Effector memory CD4-positive, alpha-beta T cell (primary cell): ENCODE data around the gene RORC.

Experiments
- DNase-seq, 3 donors: peaks; one replicate each; pipeline ENCODE4 v3.0.0-alpha.2; 2020
- H3K27ac ChIP-seq: 2 replicates; pipeline ENCODE4 v1.7.0; 2013; ENCODE audit warnings: mild to moderate bottlenecking, low read length, moderate library complexity; ENCODE audit not compliant: insufficient read depth, poor library complexity, severe bottlenecking
- H3K27me3 ChIP-seq: replicated peaks from 2 replicates; pipeline ENCODE4 v1.7.0; 2013; ENCODE audit warnings: mild to moderate bottlenecking, low read length; ENCODE audit not compliant: insufficient read depth, control insufficient read depth, poor library complexity, severe bottlenecking
- H3K36me3 ChIP-seq: 2 replicates; pipeline ENCODE4 v1.7.0; 2013; ENCODE audit warnings: mild to moderate bottlenecking, low read length, moderate library complexity; ENCODE audit not compliant: control insufficient read depth, insufficient read depth
- H3K4me1 ChIP-seq: 2 replicates; pipeline ENCODE4 v1.7.0; 2013; ENCODE audit warnings: low read length, mild to moderate bottlenecking; ENCODE audit not compliant: control insufficient read depth, insufficient read depth, poor library complexity, severe bottlenecking
- H3K4me3 ChIP-seq: 2 replicates; pipeline ENCODE4 v1.7.0; 2013; ENCODE audit warnings: low read length, low read depth, mild to moderate bottlenecking; ENCODE audit not compliant: insufficient read depth, poor library complexity, severe bottlenecking
- H3K9me3 ChIP-seq: 2 replicates; pipeline ENCODE4 v1.7.0; 2013; ENCODE audit warnings: mild to moderate bottlenecking, low read length, moderate library complexity; ENCODE audit not compliant: control insufficient read depth

Gene RORC

DNA sequence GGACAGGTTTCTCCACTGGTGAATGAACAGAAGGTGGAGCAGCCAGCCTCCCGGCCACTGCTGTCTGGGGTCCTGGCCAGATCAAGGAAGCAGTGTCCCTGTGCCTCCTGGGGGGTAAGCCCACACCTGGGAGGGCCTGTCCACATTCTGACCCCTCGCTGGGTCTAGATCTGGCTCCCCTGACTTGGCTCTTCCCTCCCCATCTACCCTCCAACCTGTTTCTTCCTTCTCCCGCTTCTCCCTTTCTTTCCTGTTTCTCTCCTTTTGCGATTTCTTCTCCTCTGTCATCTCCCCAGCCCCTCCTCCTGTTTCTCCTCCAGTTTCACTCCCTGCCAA, 378 bp downstream of the RORC start:
- peaks cover 87% of the 10 kb centered on the region for H3K4me1 ChIP-seq

DNA sequence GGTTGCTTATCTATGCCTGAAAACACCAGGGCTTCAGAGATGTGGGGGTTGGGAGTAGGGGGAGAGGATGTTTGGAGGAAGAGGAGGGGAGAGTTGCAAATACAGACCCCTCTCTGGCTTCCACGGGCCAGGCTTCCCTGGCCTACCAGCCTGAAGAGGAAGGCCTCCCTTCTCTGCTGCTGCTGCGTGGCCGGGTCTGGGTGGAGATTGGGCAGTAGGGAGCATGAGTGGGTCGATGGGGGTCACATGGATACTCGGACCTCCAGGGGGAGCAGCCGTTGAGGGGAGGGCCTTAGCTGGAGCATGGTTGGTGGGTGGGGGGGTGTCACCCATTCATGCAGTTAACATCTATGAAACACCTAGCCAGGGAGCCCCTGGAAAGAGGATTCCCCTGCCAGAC, 1.5 kb downstream of the RORC start:
- Histone ChIP-seq H3K4me3 (peak overlapping the region; percentile 20), H3K36me3 (no peaks in the 10 kb centered on the region), H3K9me3 (no peaks in the 10 kb centered on the region), H3K27ac (peak overlapping the region; percentile 66), H3K27me3 (no peaks in the 10 kb centered on the region), H3K4me1 (peaks cover 85% of the 10 kb centered on the region)
- no peak for DNase-seq

More for the DNA sequence above, 378 bp downstream of the RORC start:
- H3K4me3 ChIP-seq, result peak overlapping the region; percentile 47
- no peaks in the 10 kb centered on the region for H3K27me3 ChIP-seq
- H3K9me3 ChIP-seq, result no peaks in the 10 kb centered on the region
- peak overlapping the region; percentile 66 for H3K27ac ChIP-seq
- H3K36me3 ChIP-seq, result no peaks in the 10 kb centered on the region
- DNase-seq, result no peak

DNA sequence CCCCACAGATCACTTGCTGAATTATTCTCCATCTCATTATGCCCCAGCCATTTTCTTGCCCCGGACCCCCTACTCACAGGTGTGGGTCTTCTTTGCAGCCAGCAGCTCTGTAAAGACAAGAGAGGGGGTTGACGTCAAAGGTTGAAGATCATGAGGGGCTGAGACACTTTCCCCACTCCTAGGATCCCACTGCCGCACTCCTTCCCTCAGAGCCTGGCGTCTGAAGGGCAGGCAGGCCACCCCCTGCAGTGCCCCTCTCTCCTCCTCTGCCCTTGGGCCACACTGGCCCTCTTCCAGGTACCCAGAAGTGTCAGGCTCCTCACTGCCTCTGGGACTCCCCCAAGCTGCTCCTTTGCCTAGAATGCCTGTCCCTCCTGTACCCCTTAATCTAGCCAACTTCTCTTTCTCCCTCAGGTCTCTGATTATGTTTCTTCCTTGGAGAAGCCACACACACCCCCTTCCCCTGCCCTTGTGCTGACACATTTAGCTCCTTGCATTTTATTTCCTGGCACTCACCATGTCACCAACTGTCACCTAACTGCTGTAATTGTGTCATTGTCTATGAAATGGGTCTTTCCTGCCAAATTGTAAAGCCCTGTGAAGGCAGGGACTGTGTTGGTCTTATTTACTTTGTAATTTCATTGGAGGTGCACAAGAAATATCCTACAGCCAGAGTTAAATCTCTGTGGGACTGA, 2.1 kb downstream of the RORC start:
- DNase-seq, result no peak
- Histone ChIP-seq H3K27me3 (no peaks in the 10 kb centered on the region), H3K27ac (peak overlapping the region; percentile 66), H3K9me3 (no peaks in the 10 kb centered on the region), H3K36me3 (no peaks in the 10 kb centered on the region), H3K4me3 (no peak overlapping the region), H3K4me1 (peaks cover 81% of the 10 kb centered on the region)

DNA sequence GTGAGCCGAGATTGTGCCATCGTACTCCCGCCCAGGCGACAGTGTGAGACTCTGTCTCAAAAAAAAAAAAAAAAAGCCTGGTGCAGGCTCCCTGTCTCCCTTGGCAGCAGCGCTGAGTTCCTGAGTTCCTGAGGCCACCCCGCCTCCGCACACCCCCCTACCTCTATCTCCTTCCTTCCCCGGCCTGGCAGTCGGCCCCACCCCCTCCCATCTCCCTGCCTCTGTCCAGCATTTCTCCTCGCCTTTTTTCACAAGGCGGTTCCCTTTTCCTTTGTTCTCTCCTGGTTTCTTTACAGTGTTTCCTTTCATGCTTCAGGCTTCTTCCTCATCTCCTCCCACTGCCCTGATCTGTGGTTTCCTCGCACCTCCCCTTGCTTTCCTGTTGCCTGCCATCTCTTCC, 2.7 kb downstream of the RORC start:
- Histone ChIP-seq H3K36me3 (no peaks in the 10 kb centered on the region), H3K27ac (peak overlapping the region; percentile 66), H3K4me1 (peaks cover 78% of the 10 kb centered on the region), H3K4me3 (no peak overlapping the region), H3K9me3 (no peaks in the 10 kb centered on the region), H3K27me3 (no peaks in the 10 kb centered on the region)
- peak in 1 of 3 donors; percentile 23 for DNase-seq

DNA sequence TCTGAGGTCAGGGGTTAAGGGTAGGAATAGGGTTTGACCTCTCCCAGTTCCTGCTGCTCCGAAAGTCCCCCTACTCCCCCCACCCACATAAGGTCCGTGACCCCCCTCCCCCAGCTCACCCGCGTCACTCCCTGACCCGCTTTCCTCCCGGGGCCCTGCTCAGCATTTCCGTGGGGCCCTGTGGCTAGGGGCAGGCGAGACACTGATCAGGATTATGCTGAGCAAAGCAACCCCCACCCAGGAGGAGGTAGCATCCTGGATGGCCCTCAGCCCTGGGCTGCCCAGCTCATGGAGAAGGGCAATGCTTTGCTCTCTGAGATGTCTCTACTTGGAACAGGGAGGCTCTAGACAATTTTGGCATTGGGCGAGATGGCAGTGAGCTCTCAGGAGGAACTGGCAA, 3.7 kb downstream of the RORC start:
- Histone ChIP-seq H3K4me1 (peaks cover 68% of the 10 kb centered on the region), H3K27me3 (no peaks in the 10 kb centered on the region)

DNA sequence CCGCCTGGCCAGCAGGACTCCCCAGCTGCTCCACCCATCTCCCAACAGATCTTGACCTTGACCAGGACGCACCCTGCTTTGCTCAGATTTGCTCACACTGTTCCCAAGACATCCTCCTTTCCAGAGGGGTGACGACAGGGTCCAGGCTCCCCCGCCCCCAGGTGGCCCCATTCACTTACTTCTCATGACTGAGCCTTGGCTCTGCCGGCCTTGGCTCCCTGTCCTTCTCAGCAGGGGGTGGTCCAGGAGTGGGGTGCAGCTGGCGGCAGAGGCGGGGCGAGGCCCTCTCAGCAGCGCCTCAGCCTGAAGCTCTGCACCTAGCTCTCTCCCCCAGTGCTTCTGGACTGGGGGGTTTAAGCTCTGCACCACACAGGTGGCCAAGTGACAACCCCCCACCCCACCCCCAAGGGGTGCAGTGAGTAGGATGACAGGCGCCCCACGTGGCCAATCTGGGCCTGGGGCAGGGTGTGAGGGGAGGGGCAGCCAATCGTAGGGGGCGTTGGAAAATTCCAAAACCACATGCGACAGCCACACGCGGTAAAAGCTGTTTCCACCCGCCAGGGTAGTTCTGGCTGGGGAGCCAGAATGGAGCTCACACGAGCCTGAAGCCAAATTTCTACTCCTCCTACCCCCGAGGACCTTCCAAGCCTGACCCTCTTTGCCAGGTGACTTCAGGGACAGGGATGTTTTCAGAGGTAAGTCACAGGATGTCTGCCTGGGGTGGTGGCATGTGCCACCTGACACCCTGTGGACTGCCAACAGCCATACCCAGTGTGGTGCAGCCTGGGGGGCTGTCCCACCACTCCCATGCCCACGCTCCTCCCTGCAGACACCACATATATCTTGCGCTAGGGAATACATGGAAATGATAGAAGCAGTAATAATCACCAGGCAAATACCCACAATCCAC, 5.6 kb downstream of the RORC start:
- H3K27me3 ChIP-seq, result no peaks in the 10 kb centered on the region
- no peaks in the 10 kb centered on the region for H3K9me3 ChIP-seq
- peak; percentile 32 to 56 (median 37) for DNase-seq
- H3K4me3 ChIP-seq, result peak overlapping the region; percentile 39
- peaks cover 55% of the 10 kb centered on the region for H3K4me1 ChIP-seq
- H3K27ac ChIP-seq, result peak overlapping the region; percentile 66
- H3K36me3 ChIP-seq, result no peaks in the 10 kb centered on the region

More for the DNA sequence above, 3.7 kb downstream of the RORC start:
- Histone ChIP-seq H3K27ac (peak overlapping the region; percentile 66), H3K4me3 (peak overlapping the region; percentile 18), H3K36me3 (no peaks in the 10 kb centered on the region), H3K9me3 (no peaks in the 10 kb centered on the region)
- no peak for DNase-seq

DNA sequence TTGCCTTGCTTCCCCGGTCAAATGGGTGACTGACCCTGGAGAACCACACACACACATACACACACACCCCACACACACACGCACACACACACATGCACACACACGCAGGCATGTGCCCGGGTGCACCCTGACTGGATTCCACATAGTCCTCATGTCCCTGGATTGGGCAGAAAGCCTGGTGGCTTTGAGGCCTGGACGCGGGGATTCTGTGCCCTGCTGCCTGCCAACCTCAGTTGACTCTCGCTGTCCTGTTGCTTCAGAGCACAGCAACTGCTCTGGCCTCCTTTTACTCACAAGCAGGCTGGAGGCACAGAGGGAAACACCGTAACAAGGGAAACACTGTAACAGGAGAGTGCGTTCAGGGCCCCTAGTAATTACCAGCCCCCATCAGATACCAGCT, 6.4 kb downstream of the RORC start:
- no peaks in the 10 kb centered on the region for H3K9me3 ChIP-seq
- H3K4me3 ChIP-seq, result peak overlapping the region; percentile 39

DNA sequence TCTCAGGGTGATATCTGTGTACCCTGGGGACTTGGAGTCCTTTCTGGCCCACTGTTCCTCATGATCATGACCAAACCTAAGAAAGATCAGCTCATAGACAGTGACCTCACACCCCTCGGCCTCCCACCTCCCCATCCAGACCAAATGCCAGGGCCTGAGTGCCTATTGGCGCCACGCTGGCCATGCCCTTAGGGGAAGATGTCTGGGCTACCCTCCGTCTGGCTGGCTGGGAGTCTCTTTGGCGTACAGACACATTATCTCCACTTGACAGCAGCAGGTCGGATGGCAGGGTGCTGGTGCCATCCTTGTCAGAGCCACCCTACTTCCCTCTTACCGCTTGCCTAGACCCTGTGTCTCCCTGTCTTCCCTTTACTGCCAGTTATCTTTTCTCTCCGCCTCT, 8.4 kb downstream of the RORC start:
- Histone ChIP-seq H3K4me3 (peak overlapping the region; percentile 13), H3K36me3 (no peaks in the 10 kb centered on the region), H3K4me1 (peaks cover 54% of the 10 kb centered on the region), H3K27me3 (no peaks in the 10 kb centered on the region), H3K9me3 (no peaks in the 10 kb centered on the region), H3K27ac (peak overlapping the region; percentile 68)
- DNase-seq, result no peak

More for the DNA sequence above, 6.4 kb downstream of the RORC start:
- Histone ChIP-seq H3K36me3 (no peaks in the 10 kb centered on the region), H3K27ac (peak overlapping the region; percentile 66), H3K4me1 (peaks cover 55% of the 10 kb centered on the region), H3K27me3 (no peaks in the 10 kb centered on the region)
- DNase-seq, result no peak

DNA sequence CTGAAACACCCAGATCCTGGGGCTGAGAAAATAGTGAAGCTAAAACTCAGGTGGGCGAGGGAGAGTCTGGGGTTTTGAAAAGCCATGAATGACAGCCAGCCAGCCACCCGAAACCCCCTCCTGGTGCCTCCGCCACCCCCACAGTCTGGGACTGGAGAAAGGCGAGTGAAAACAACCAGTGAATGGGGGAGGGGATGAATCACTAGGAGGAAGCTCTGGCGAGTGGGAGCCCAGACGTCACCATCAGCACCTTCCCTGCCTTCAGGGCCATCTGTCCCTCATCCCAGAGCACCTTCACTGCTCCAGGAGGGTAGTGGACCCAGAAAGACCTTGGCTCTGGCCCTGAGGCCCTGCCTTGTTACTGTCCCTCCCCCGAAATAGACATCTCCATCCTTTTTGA, 9.2 kb downstream of the RORC start:
- H3K4me3 ChIP-seq, result peak overlapping the region; percentile 27
- peak overlapping the region; percentile 68 for H3K27ac ChIP-seq
- H3K27me3 ChIP-seq, result no peaks in the 10 kb centered on the region
- DNase-seq, result peak in 2 of 3 donors; percentile 30 to 37
- H3K9me3 ChIP-seq, result no peaks in the 10 kb centered on the region
- no peaks in the 10 kb centered on the region for H3K36me3 ChIP-seq
- H3K4me1 ChIP-seq, result peaks cover 53% of the 10 kb centered on the region

DNA sequence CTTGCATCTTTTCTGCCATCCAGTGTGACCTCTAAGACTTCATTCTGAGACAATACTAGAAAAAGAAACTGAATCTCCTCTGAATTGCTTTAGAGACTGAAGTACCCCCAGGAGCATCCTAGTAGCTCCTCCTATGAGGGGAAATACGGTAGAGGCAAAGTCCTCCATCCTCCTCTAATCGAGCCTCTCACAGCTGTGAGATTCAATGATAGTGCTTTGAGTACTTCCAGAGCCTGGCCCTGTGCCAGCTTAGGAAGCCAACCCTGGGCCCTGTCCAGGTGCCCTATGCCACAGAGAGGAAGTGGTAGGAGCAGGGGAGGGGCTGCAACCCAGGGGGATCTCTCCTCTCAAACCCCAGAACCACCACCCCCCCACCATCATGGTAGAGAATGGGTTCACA, 10.7 kb downstream of the RORC start:
- H3K4me3 ChIP-seq, result peak overlapping the region; percentile 14
- no peaks in the 10 kb centered on the region for H3K9me3 ChIP-seq
- H3K27ac ChIP-seq, result peak overlapping the region; percentile 68
- H3K27me3 ChIP-seq, result no peaks in the 10 kb centered on the region
- peaks cover 58% of the 10 kb centered on the region for H3K4me1 ChIP-seq
- peak in 2 of 3 donors; percentile 25 to 31 for DNase-seq
- H3K36me3 ChIP-seq, result no peaks in the 10 kb centered on the region
